Astrocyte (in vitro differentiated cells and primary cell): ENCODE results near the gene SPATA16. TPM values are rescaled to one million over a fixed set of nuclear protein-coding genes. Genes with fewer than 3 reads are reported as not detected.

Experiments used
- DNase-seq: peaks from one replicate; pipeline ENCODE4 v3.0.0-alpha.2; 2010; ENCODE audit warnings: low read depth
- FAIRE-seq: peaks from 2 replicates; lab custom pipeline; 2011; peaks lifted over from hg19 to GRCh38; lab: Jason Lieb, UNC
- H2AFZ ChIP-seq: 2 replicates; pipeline ENCODE4 v1.6.0; 2012; ENCODE audit warnings: low read depth, low read length, inconsistent platforms
- H3K27ac ChIP-seq: 2 replicates; pipeline ENCODE4 v1.5.1; 2011; ENCODE audit warnings: low read depth, low read length, inconsistent platforms
- H3K27me3 ChIP-seq: 2 replicates; pipeline ENCODE4 v1.6.0; 2011; ENCODE audit warnings: low read length, inconsistent platforms; ENCODE audit not compliant: insufficient read depth
- H3K36me3 ChIP-seq: 2 replicates; pipeline ENCODE4 v1.5.1; 2011; ENCODE audit warnings: low read length, inconsistent platforms; ENCODE audit not compliant: insufficient read depth
- H3K4me1 ChIP-seq: 2 replicates; pipeline ENCODE4 v1.5.1; 2011; ENCODE audit warnings: low read length, inconsistent platforms; ENCODE audit not compliant: insufficient read depth
- H3K4me2 ChIP-seq: 2 replicates; pipeline ENCODE4 v1.6.0; 2012; ENCODE audit warnings: low read length, inconsistent platforms
- H3K4me3 ChIP-seq: 2 replicates; pipeline ENCODE4 v1.5.1; 2011; ENCODE audit warnings: low read depth, mild to moderate bottlenecking, low read length, inconsistent platforms; ENCODE audit not compliant: insufficient read depth
- H3K79me2 ChIP-seq: 2 replicates; pipeline ENCODE4 v1.6.0; 2012; ENCODE audit warnings: mild to moderate bottlenecking, low read length, inconsistent platforms; ENCODE audit not compliant: insufficient read depth
- H3K9ac ChIP-seq: 2 replicates; pipeline ENCODE4 v1.6.0; 2012; ENCODE audit warnings: mild to moderate bottlenecking, low read length, inconsistent platforms
- H3K9me3 ChIP-seq: 2 replicates; pipeline ENCODE4 v1.5.1; 2012; ENCODE audit warnings: low read depth, mild to moderate bottlenecking, low read length, inconsistent platforms; ENCODE audit not compliant: insufficient read depth
- H4K20me1 ChIP-seq: 2 replicates; pipeline ENCODE4 v1.6.0; 2012; ENCODE audit warnings: low read length, inconsistent platforms; ENCODE audit not compliant: insufficient read depth
- H3K27ac Mint-ChIP-seq: one replicate; pipeline ENCODE4 v1.8.0; 2021; ENCODE audit warnings: mild to moderate bottlenecking, mixed read lengths; ENCODE audit not compliant: unreplicated experiment
- H3K27me3 Mint-ChIP-seq: one replicate; pipeline ENCODE4 v1.8.0; 2021; ENCODE audit warnings: low read depth, mixed read lengths; ENCODE audit not compliant: unreplicated experiment
- H3K36me3 Mint-ChIP-seq: one replicate; pipeline ENCODE4 v1.8.0; 2021; ENCODE audit warnings: low read depth, mixed read lengths; ENCODE audit not compliant: unreplicated experiment
- H3K4me1 Mint-ChIP-seq: one replicate; pipeline ENCODE4 v1.8.0; 2021; ENCODE audit warnings: low read depth, mixed read lengths; ENCODE audit not compliant: unreplicated experiment
- H3K4me3 Mint-ChIP-seq: one replicate; pipeline ENCODE4 v1.8.0; 2021; ENCODE audit warnings: mild to moderate bottlenecking, moderate library complexity, mixed read lengths; ENCODE audit not compliant: unreplicated experiment
- H3K9me3 Mint-ChIP-seq: one replicate; pipeline ENCODE4 v1.8.0; 2021; ENCODE audit warnings: mild to moderate bottlenecking, mixed read lengths; ENCODE audit not compliant: unreplicated experiment
- CTCF ChIP-seq: IDR thresholded peaks from 2 replicates; pipeline ENCODE4 v1.5.1; 2011; ENCODE audit warnings: low read depth, mild to moderate bottlenecking, inconsistent platforms, low read length, moderate library complexity; ENCODE audit not compliant: insufficient read depth
- EZH2 ChIP-seq: IDR thresholded peaks from 2 replicates; pipeline ENCODE4 v1.6.1; 2012; ENCODE audit warnings: mild to moderate bottlenecking, low read length, inconsistent platforms; ENCODE audit not compliant: insufficient read depth
- total RNA-seq: library from RNA; stranded (reverse); gene quantifications from 2 replicates; pipeline ENCODE4 v1.2.1, GENCODE V29; 2021

The SPATA16 gene
- total RNA-seq, 1 donor from 2014 or later: not detected

GRCh38 chr3:172981407-172981983 lies 159.5 kb downstream of the SPATA16 start:
- no peak overlapping the region for H3K4me3 Mint-ChIP-seq
- TF ChIP-seq CTCF (no peak), EZH2 (no peak)

GRCh38 chr3:172980849-172981248 lies 160.2 kb downstream of the SPATA16 start:
- Histone ChIP-seq H4K20me1 (no peaks in the 10 kb centered on the region), H3K36me3 (no peaks in the 10 kb centered on the region), H3K9ac (no peak overlapping the region), H3K4me1 (no peaks in the 10 kb centered on the region), H3K27ac (no peak overlapping the region), H3K9me3 (no peaks in the 10 kb centered on the region), H3K79me2 (no peaks in the 10 kb centered on the region), H3K4me2 (no peak overlapping the region), H2AFZ (no peak overlapping the region), H3K4me3 (no peak overlapping the region), H3K27me3 (no peaks in the 10 kb centered on the region)
- DNase-seq (peak; percentile 4), FAIRE-seq (no peak)
- H3K4me3 Mint-ChIP-seq: no peak overlapping the region
- no peaks in the 10 kb centered on the region for H3K27me3 Mint-ChIP-seq
- H3K36me3 Mint-ChIP-seq: no peaks in the 10 kb centered on the region
- no peak overlapping the region for H3K27ac Mint-ChIP-seq
- H3K9me3 Mint-ChIP-seq: no peaks in the 10 kb centered on the region
- no peak for TF ChIP-seq CTCF
- no peak for TF ChIP-seq EZH2
- H3K4me1 Mint-ChIP-seq: peaks cover 3% of the 10 kb centered on the region

More at GRCh38 chr3:172981407-172981983, 159.5 kb downstream of the SPATA16 start:
- Histone ChIP-seq H3K4me2 (no peak overlapping the region), H3K9me3 (no peaks in the 10 kb centered on the region), H3K9ac (no peak overlapping the region), H2AFZ (no peak overlapping the region), H3K27ac (no peak overlapping the region), H4K20me1 (no peaks in the 10 kb centered on the region), H3K4me3 (no peak overlapping the region), H3K79me2 (no peaks in the 10 kb centered on the region), H3K4me1 (no peaks in the 10 kb centered on the region), H3K36me3 (no peaks in the 10 kb centered on the region), H3K27me3 (no peaks in the 10 kb centered on the region)
- Mint-ChIP-seq H3K9me3 (no peaks in the 10 kb centered on the region), H3K4me1 (peaks cover 3% of the 10 kb centered on the region), H3K27ac (no peak overlapping the region), H3K27me3 (no peaks in the 10 kb centered on the region), H3K36me3 (no peaks in the 10 kb centered on the region)
- FAIRE-seq: no peak
- no peak for DNase-seq

- DNase-seq: no peak
- Histone ChIP-seq H3K27me3 (no peaks in the 10 kb centered on the region), H3K9ac (no peak overlapping the region), H3K27ac (no peak overlapping the region), H3K4me3 (no peak overlapping the region), H3K9me3 (no peaks in the 10 kb centered on the region), H3K79me2 (no peaks in the 10 kb centered on the region), H3K36me3 (no peaks in the 10 kb centered on the region), H3K4me2 (no peak overlapping the region), H2AFZ (no peak overlapping the region), H3K4me1 (no peaks in the 10 kb centered on the region), H4K20me1 (no peaks in the 10 kb centered on the region)
- Mint-ChIP-seq H3K27me3 (no peaks in the 10 kb centered on the region), H3K4me3 (no peak overlapping the region), H3K9me3 (no peaks in the 10 kb centered on the region), H3K36me3 (no peaks in the 10 kb centered on the region), H3K27ac (no peak overlapping the region), H3K4me1 (peaks cover 3% of the 10 kb centered on the region)
- no peak for FAIRE-seq
- no peak for TF ChIP-seq EZH2
- TF ChIP-seq CTCF: no peak
These were observed 163.3 kb downstream of the SPATA16 start for GRCh38 chr3:172977696-172978095.
